Measurements from ENCODE around the gene ZNF287. TPM values are rescaled to one million over a fixed set of nuclear protein-coding genes. Genes with fewer than 3 reads are reported as not detected.
"Not testable (repeated sequence)": the region's sequence is repeated elsewhere in the genome, so short reads cannot be mapped to it uniquely, and the experiment has no call there.

Gene ZNF287
- total RNA-seq, 1 experiment from 2014 or later: 17.0 TPM

GRCh38 chr17:16534236-16534635, 34.8 kb downstream of the ZNF287 start:
- no peaks in the 10 kb centered on the region; the same call in 1 of the 2 replicates for H3K9me3 ChIP-seq (replicated peaks)
- H3K27me3 ChIP-seq: peaks cover 2% of the 10 kb centered on the region; the same call in 1 of the 2 replicates
- H3K27ac ChIP-seq: no peak overlapping the region
- H3K4me3 ChIP-seq: no peak overlapping the region
- 0 out of 2 replicates have a peak, but pooled peaks cover 4% of the 10 kb centered on the region for H3K4me1 ChIP-seq
- DNase-seq: no peak
- H3K36me3 ChIP-seq: no peaks in the 10 kb centered on the region

GRCh38 chr17:16529906-16530305, 39.1 kb downstream of the ZNF287 start:
- Histone ChIP-seq H3K36me3 (no peaks in the 10 kb centered on the region), H3K4me3 (no peak overlapping the region), H3K4me1 (0 out of 2 replicates have a peak, but pooled peaks cover 2% of the 10 kb centered on the region), H3K27me3 (peaks cover 19% of the 10 kb centered on the region; the same call in 1 of the 2 replicates), H3K27ac (no peak overlapping the region), H3K9me3 (replicated peaks) (peaks cover 3% of the 10 kb centered on the region; the same call in 1 of the 2 replicates)
- DNase-seq: no peak

- Histone ChIP-seq H3K27me3 (peaks cover 19% of the 10 kb centered on the region; the same call in 1 of the 2 replicates), H3K9me3 (replicated peaks) (0 out of 2 replicates have a peak, but pooled peaks cover 3% of the 10 kb centered on the region), H3K27ac (no peak overlapping the region), H3K36me3 (no peaks in the 10 kb centered on the region), H3K4me1 (no peaks in the 10 kb centered on the region), H3K4me3 (no peak overlapping the region)
- DNase-seq: no peak
Measured at GRCh38 chr17:16527298-16527697, 41.7 kb downstream of the ZNF287 start.

GRCh38 chr17:16525556-16525955, 43.4 kb downstream of the ZNF287 start:
- H3K4me1 ChIP-seq; H3K36me3 ChIP-seq; H3K9me3 ChIP-seq (replicated peaks); H3K4me3 ChIP-seq; H3K27ac ChIP-seq; DNase-seq: not testable (repeated sequence)
- peaks cover 19% of the 10 kb centered on the region; the same call in 1 of the 2 replicates for H3K27me3 ChIP-seq

GRCh38 chr17:16521070-16521727, 47.8 kb downstream of the ZNF287 start:
- H3K4me1 ChIP-seq: peaks cover 7% of the 10 kb centered on the region
- no peak overlapping the region for H3K4me3 ChIP-seq
- 0 out of 2 replicates have a peak, but pooled peaks cover 3% of the 10 kb centered on the region for H3K9me3 ChIP-seq (replicated peaks)
- H3K27ac ChIP-seq: no peak overlapping the region
- H3K27me3 ChIP-seq: no peaks in the 10 kb centered on the region
- DNase-seq: peak; percentile 90 to 99
- H3K36me3 ChIP-seq: no peaks in the 10 kb centered on the region

GRCh38 chr17:16519021-16519420, 50.0 kb downstream of the ZNF287 start:
- Histone ChIP-seq H3K4me1 (peaks cover 10% of the 10 kb centered on the region), H3K9me3 (replicated peaks) (no peaks in the 10 kb centered on the region), H3K4me3 (no peak overlapping the region), H3K27ac (no peak overlapping the region), H3K27me3 (no peaks in the 10 kb centered on the region), H3K36me3 (no peaks in the 10 kb centered on the region)
- DNase-seq: no peak

GRCh38 chr17:16517477-16517876, 51.5 kb downstream of the ZNF287 start:
- Histone ChIP-seq H3K27ac (no peak overlapping the region), H3K36me3 (no peaks in the 10 kb centered on the region), H3K4me1 (peaks cover 14% of the 10 kb centered on the region), H3K9me3 (replicated peaks) (no peaks in the 10 kb centered on the region), H3K27me3 (no peaks in the 10 kb centered on the region), H3K4me3 (no peak overlapping the region)
- DNase-seq: no peak

GRCh38 chr17:16516594-16517051, 52.4 kb downstream of the ZNF287 start:
- peak; percentile 85 to 90 for DNase-seq

GRCh38 chr17:16515933-16516332, 53.1 kb downstream of the ZNF287 start:
- peaks cover 27% of the 10 kb centered on the region for H3K4me1 ChIP-seq
- H3K4me3 ChIP-seq: no peak overlapping the region
- no peak for DNase-seq
- no peak overlapping the region for H3K27ac ChIP-seq
- H3K27me3 ChIP-seq: no peaks in the 10 kb centered on the region
- H3K9me3 ChIP-seq (replicated peaks): no peaks in the 10 kb centered on the region
- no peaks in the 10 kb centered on the region for H3K36me3 ChIP-seq

More at GRCh38 chr17:16516594-16517051, 52.4 kb downstream of the ZNF287 start:
- no peaks in the 10 kb centered on the region for H3K27me3 ChIP-seq
- H3K27ac ChIP-seq: no peak overlapping the region; the same call in 1 of the 2 replicates
- peaks cover 20% of the 10 kb centered on the region for H3K4me1 ChIP-seq
- H3K36me3 ChIP-seq: no peaks in the 10 kb centered on the region
- no peaks in the 10 kb centered on the region for H3K9me3 ChIP-seq (replicated peaks)
- H3K4me3 ChIP-seq: peak overlapping the region; percentile 45

- Histone ChIP-seq H3K27ac (no peak overlapping the region), H3K9me3 (replicated peaks) (no peaks in the 10 kb centered on the region; the same call in 1 of the 2 replicates), H3K4me3 (no peak overlapping the region), H3K4me1 (peaks cover 29% of the 10 kb centered on the region), H3K36me3 (no peaks in the 10 kb centered on the region), H3K27me3 (no peaks in the 10 kb centered on the region)
- DNase-seq: no peak
Measured at GRCh38 chr17:16513873-16514272, 55.1 kb downstream of the ZNF287 start.

- H3K27me3 ChIP-seq: no peaks in the 10 kb centered on the region
- peaks cover 27% of the 10 kb centered on the region for H3K4me1 ChIP-seq
- peak overlapping the region; percentile 77 for H3K27ac ChIP-seq
- H3K36me3 ChIP-seq: no peaks in the 10 kb centered on the region
- no peak overlapping the region for H3K4me3 ChIP-seq
- DNase-seq: peak; percentile 97 to 100
- no peaks in the 10 kb centered on the region; the same call in 1 of the 2 replicates for H3K9me3 ChIP-seq (replicated peaks)
Measured at GRCh38 chr17:16512011-16512410, 57.0 kb downstream of the ZNF287 start.

- DNase-seq: peak; percentile 37 to 79
- Histone ChIP-seq H3K4me3 (no peak overlapping the region), H3K4me1 (peaks cover 25% of the 10 kb centered on the region), H3K27ac (peak overlapping the region; percentile 77), H3K27me3 (no peaks in the 10 kb centered on the region), H3K36me3 (no peaks in the 10 kb centered on the region), H3K9me3 (replicated peaks) (no peaks in the 10 kb centered on the region; the same call in 1 of the 2 replicates)
Measured at GRCh38 chr17:16511593-16511992, 57.4 kb downstream of the ZNF287 start.

GRCh38 chr17:16507918-16508533, 61.0 kb downstream of the ZNF287 start:
- H3K27ac ChIP-seq: no peak overlapping the region

GRCh38 chr17:16506188-16506587, 62.8 kb downstream of the ZNF287 start:
- DNase-seq: no peak
- H3K4me3 ChIP-seq: no peak overlapping the region
- H3K27ac ChIP-seq: no peak overlapping the region
- no peaks in the 10 kb centered on the region for H3K27me3 ChIP-seq
- peaks cover 3% of the 10 kb centered on the region; the same call in 1 of the 2 replicates for H3K9me3 ChIP-seq (replicated peaks)
- H3K36me3 ChIP-seq: no peaks in the 10 kb centered on the region
- H3K4me1 ChIP-seq: peaks cover 5% of the 10 kb centered on the region

More at GRCh38 chr17:16507918-16508533, 61.0 kb downstream of the ZNF287 start:
- no peaks in the 10 kb centered on the region for H3K27me3 ChIP-seq
- H3K36me3 ChIP-seq: no peaks in the 10 kb centered on the region
- peaks cover 19% of the 10 kb centered on the region for H3K4me1 ChIP-seq
- DNase-seq: no peak
- H3K4me3 ChIP-seq: no peak overlapping the region
- H3K9me3 ChIP-seq (replicated peaks): peaks cover 3% of the 10 kb centered on the region; the same call in 1 of the 2 replicates

GRCh38 chr17:16504984-16505383, 64.0 kb downstream of the ZNF287 start:
- no peak overlapping the region for H3K4me3 ChIP-seq
- no peaks in the 10 kb centered on the region for H3K4me1 ChIP-seq
- no peak for DNase-seq
- no peaks in the 10 kb centered on the region for H3K36me3 ChIP-seq
- 0 out of 2 replicates have a peak, but pooled peaks cover 3% of the 10 kb centered on the region for H3K9me3 ChIP-seq (replicated peaks)
- no peaks in the 10 kb centered on the region for H3K27me3 ChIP-seq
- no peak overlapping the region for H3K27ac ChIP-seq
